A673 (cell line): ENCODE measurements around the gene FEM1A.

Experiments used
- CTCF ChIP-seq: fragments of 300-800, 200-600 bp; sonication (generic); conservative IDR thresholded peaks from 2 replicates; pipeline ENCODE4 v1.5.1; 2017; ENCODE audit warnings: low read depth, mild to moderate bottlenecking, antibody characterized with exemption, low read length, moderate library complexity, mixed read lengths
- EZH2 ChIP-seq: fragments of 200-600 bp; sonication (generic); IDR thresholded peaks from 2 replicates; pipeline ENCODE4 v1.6.1; 2017; ENCODE audit warnings: borderline replicate concordance, low read depth, mild to moderate bottlenecking, mixed read lengths, antibody characterized with exemption, low read length; ENCODE audit not compliant: poor library complexity, severe bottlenecking

- TF ChIP-seq CTCF = no peak
- no peak for TF ChIP-seq EZH2
Observed at GRCh38 chr19:4745986-4746385, 45.5 kb upstream of the FEM1A start.
